Right lobe of liver (tissue), 6 donors: ENCODE results near the gene DGKH. TPM values are rescaled to one million over a fixed set of nuclear protein-coding genes. Genes with fewer than 3 reads are reported as not detected.

ENCODE experiments used
- ATAC-seq, 4 donors: fragments of 200-7000 bp; cut with Tn5 transposase; one replicate each; pipeline ENCODE4 v1.9.1; 2020; ENCODE audit warnings: mild to moderate bottlenecking in 4 of 4, moderate library complexity in 4 of 4
- DNase-seq, 3 donors: peaks; one replicate each; pipeline ENCODE4 v3.0.0-alpha.2; 2020
- H3K27ac ChIP-seq, 3 donors: fragments of 200-600 bp; one replicate each; pipeline ENCODE4 v1.8.0; 2022
- H3K27me3 ChIP-seq, 2 donors: fragments of 200-600 bp; one replicate each; pipeline ENCODE4 v1.8.0; 2022
- H3K36me3 ChIP-seq, 4 donors: fragments of 200-600 bp; sonication (generic) in 1 of 4; one replicate each; pipeline versions ENCODE4 v1.5.1 to v1.8.0; 2017 to 2022; ENCODE audit warnings: control low read depth in 1 of 4
- H3K4me1 ChIP-seq, 4 donors: fragments of 200-600 bp; sonication (generic) in 1 of 4; one replicate each; pipeline versions ENCODE4 v1.5.1 to v1.8.0; 2017 to 2022; ENCODE audit warnings: control low read depth in 1 of 4
- H3K4me3 ChIP-seq, 3 donors: fragments of 200-600 bp; one replicate each; pipeline ENCODE4 v1.8.0; 2022
- H3K9me3 ChIP-seq, 4 donors: fragments of 200-600 bp; sonication (generic) in 1 of 4; one replicate each; pipeline versions ENCODE4 v1.5.1 to v1.8.0; 2017 to 2022; ENCODE audit warnings: control low read depth in 1 of 4
- CTCF ChIP-seq, 4 donors: fragments of 200-600 bp in 3 of 4; fragments of 450-650 bp in 1 of 4; IDR thresholded peaks; one replicate each; pipeline versions ENCODE4 v1.5.1 to v1.8.0; 2016 to 2022; ENCODE audit warnings: antibody characterized with exemption in 4 of 4, mild to moderate bottlenecking in 2 of 4
- POLR2A ChIP-seq: fragments of 450-650 bp; IDR thresholded peaks from one replicate; pipeline ENCODE4 v1.6.1; 2017; ENCODE audit warnings: antibody characterized with exemption, mild to moderate bottlenecking
- WGBS: methylation state at CpG from one replicate; pipeline ENCODE4 v1.1.6; 2018; ENCODE audit warnings: low coverage, low lambda C conversion rate; ENCODE audit not compliant: insufficient coverage; ENCODE audit errors: missing lambda C conversion rate; 5-methylcytosine and 5-hydroxymethylcytosine counted together
- intact Hi-C, 2 donors: fragments of 100-400 bp; cut with DNase I; formaldehyde crosslinking; loops; one replicate each; pipeline versions ENCODE4 v1.11.2 to v1.14.1; 2022
- total RNA-seq, 6 experiments: library from RNA; depleted of rRNA in 2 of 6; stranded (reverse); fragments of >200 nt in 2 of 6; fragmentation: NEBNext Ultra II Directional in 3 of 6; extraction: Animal tissue kit (Norgen Biotek cat#: 25700) in 3 of 6; gene quantifications; one replicate each; pipeline versions ENCODE4 v1.1.0 to v1.2.4, GENCODE V29; 2016 to 2023
- donor health status: DM: no; HTN: yes; CAD: no.
- donor health status: DM: no; HTN: no; CAD: no.
- donor health status: DM: no; HTN: no; CAD: no.
- donor health status: DM: no; HTN: yes; CAD: no.
- donor health status: DM: no; HTN: yes; CAD: no.

The DGKH gene
- total RNA-seq, 6 experiments from 2014 or later = 0.95 to 5.1 (median 2.2) TPM

- DNase-seq = peak in 2 of 3 donors; percentile 31 to 82
- no peak overlapping the region for H3K4me3 ChIP-seq
- 30% methylated on average over 3 of the region's 3 CpGs for WGBS
- H3K27ac ChIP-seq = peak overlapping the region; percentile 59 to 63 (median 60)
- peak; percentile 98 to 100 (median 99) for ATAC-seq
- peaks cover 0 to 11% (median 3%) of the 10 kb centered on the region in 4 donors for H3K4me1 ChIP-seq
- no peak for TF ChIP-seq CTCF (IDR thresholded peaks at IDR 0.05)
- TF ChIP-seq POLR2A = no peak
- intact Hi-C loops = no loop called here
- no peaks in the 10 kb centered on the region for H3K27me3 ChIP-seq
- no peaks in the 10 kb centered on the region for H3K36me3 ChIP-seq
- no peaks in the 10 kb centered on the region for H3K9me3 ChIP-seq
Observed at GRCh38 chr13:42028113-42028799, 20.2 kb upstream of the DGKH start.

GRCh38 chr13:42035905-42036521 is 12.4 kb upstream of the DGKH start:
- H3K27me3 ChIP-seq = no peaks in the 10 kb centered on the region
- no peak overlapping the region for H3K27ac ChIP-seq
- ATAC-seq = no peak
- H3K4me3 ChIP-seq = no peak overlapping the region
- intact Hi-C loops = no loop called here
- TF ChIP-seq POLR2A (no peak), CTCF (IDR thresholded peaks at IDR 0.05) (no peak)
- H3K9me3 ChIP-seq = no peaks in the 10 kb centered on the region
- peaks cover 0 to 4% (median 2%) of the 10 kb centered on the region in 4 donors for H3K4me1 ChIP-seq
- DNase-seq = no peak
- H3K36me3 ChIP-seq = no peaks in the 10 kb centered on the region

- 100% methylated on average over 3 of the region's 3 CpGs for WGBS
- no peak for DNase-seq
- Histone ChIP-seq H3K27me3 (no peaks in the 10 kb centered on the region), H3K27ac (no peak overlapping the region), H3K4me1 (peaks cover 0 to 9% (median 2%) of the 10 kb centered on the region in 4 donors), H3K4me3 (no peak overlapping the region), H3K9me3 (no peaks in the 10 kb centered on the region), H3K36me3 (no peaks in the 10 kb centered on the region)
- no peak for ATAC-seq
- intact Hi-C loops = no loop called here
- TF ChIP-seq CTCF (IDR thresholded peaks at IDR 0.05) (no peak), POLR2A (no peak)
Observed at GRCh38 chr13:42036711-42037110, 11.7 kb upstream of the DGKH start.

- H3K27me3 ChIP-seq = no peaks in the 10 kb centered on the region
- TF ChIP-seq POLR2A = no peak
- no peak for TF ChIP-seq CTCF (IDR thresholded peaks at IDR 0.05)
- DNase-seq (peak in 1 of 3 donors; percentile 18), ATAC-seq (no peak)
- H3K27ac ChIP-seq = no peak overlapping the region
- 89% methylated on average over 16 of the region's 19 CpGs for WGBS
- H3K4me1 ChIP-seq = peaks cover 0 to 11% (median 2%) of the 10 kb centered on the region in 4 donors
- H3K4me3 ChIP-seq = peak overlapping the region in 1 of 3 donors; percentile 79
- no peaks in the 10 kb centered on the region for H3K9me3 ChIP-seq
- intact Hi-C loops = no loop called here
- no peaks in the 10 kb centered on the region for H3K36me3 ChIP-seq
Observed at GRCh38 chr13:42038661-42039456, 9.6 kb upstream of the DGKH start.
